ENCODE measurements around the gene CHGA. TPM values are rescaled to one million over a fixed set of nuclear protein-coding genes. Genes with fewer than 3 reads are reported as not detected.

CHGA gene, protein sequence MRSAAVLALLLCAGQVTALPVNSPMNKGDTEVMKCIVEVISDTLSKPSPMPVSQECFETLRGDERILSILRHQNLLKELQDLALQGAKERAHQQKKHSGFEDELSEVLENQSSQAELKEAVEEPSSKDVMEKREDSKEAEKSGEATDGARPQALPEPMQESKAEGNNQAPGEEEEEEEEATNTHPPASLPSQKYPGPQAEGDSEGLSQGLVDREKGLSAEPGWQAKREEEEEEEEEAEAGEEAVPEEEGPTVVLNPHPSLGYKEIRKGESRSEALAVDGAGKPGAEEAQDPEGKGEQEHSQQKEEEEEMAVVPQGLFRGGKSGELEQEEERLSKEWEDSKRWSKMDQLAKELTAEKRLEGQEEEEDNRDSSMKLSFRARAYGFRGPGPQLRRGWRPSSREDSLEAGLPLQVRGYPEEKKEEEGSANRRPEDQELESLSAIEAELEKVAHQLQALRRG
- 0.23 TPM for polyA plus RNA-seq (ENCODE audit: insufficient read length)

DNA sequence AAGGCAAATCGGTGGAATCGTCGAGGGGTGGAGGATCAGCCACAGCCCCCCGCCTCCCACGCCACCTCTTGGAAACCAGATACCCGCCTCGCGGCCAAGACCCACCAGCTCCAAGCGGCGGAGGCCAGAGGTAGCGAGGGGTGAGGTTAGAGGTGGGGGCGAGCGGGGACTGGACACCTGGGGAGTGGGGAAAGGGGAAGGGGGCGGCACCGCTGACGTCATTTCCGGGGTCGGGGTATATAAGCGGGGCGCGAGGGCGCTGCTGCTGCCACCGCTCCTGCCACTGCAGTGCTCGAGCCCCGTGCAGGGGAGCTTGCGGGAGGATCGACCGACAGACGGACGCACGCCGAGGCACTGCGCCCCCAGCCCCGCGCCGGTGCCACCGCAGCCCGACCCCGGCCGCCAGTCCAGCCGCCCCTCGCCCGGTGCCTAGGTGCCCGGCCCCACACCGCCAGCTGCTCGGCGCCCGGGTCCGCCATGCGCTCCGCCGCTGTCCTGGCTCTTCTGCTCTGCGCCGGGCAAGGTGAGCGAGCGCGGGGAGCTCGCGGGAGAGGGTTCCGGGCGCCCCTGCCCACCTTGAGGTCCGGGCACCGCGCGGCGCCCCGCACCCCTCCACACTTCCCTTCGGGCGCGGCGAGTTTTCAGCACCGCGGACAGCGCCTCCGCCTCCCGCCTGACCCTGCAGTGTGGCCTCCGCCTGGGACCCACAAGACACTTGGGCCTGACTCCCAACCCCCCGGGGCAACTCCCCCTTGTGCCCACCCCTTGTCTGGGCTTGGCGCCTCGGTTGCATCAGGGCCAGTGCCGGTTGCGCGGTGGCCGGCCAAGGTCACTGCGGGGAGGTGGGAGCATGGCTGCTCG, at the start of gene CHGA:
Gene CHGA (plus strand): TSS at position 268 of the 861 bp plus-strand sequence. CDS start 210 bp downstream, at position 478.
- peak; percentile 57 for DNase-seq

DNA sequence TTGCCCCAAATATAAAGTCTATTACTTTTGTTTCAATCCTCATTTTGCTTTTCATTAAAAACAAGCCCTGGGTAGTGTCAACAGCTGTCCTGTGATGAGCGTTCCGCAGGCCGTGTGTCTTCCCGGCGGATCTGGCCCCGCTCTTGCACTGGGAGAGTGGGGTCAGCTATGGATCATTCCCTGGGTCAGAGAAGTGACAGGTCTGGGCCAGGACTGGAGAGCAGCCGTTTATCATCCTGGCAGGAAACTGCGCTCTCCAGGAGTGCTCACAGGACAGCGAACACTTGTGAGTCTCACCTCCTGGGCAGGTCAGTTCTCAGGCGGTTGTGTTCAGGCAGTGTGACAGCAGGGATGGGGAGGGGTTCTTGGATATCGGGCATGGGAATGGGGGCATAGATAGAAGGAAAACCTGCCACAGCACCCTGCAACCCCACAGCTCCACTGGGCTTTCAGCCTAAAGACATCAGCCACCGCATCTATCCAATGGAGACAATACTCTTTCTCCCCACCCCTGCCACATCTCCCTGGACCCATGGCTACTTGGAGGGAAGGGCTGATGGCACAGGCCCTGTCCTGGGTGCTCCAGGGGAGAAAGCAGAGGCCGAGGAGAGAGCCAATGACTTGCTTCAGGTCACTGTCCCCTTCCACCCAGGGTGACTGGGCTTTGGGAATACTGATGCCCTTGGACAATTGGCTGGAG, 47.8 kb upstream of the CHGA start:
- DNase-seq, result no peak

DNA sequence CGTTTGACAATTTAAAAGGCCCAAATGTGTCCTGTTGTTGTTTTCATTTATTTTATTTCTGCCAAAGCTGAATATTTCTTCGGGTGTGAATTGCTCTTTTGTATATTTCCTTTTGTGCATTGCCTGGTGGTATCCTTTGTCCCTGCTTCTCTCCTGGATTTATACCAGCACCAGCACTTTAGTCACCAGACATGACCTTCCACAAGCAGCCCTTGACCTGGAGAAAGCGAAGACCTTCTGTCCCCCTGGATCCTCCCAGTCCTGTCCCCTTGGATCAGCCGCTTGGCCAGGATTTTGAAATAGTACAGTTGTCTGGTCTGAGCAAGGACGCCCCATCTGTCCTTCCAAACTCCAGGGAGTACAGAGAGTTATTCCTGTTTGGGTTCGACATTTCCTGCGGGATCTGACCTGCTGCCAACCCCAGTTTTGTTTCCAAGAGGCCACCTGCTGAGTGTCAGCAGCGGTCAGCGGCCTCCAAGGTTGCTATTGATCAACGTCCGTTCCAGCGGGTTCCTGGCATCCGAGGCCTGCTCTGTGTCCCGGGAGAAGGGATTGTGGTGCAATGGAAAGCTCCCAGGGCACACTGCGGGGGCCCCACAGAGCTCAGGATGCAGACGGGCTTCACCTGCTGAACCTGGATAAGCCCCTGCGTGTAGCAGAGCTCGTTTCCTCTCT, 45.1 kb upstream of the CHGA start:
- DNase-seq, result no peak

DNA sequence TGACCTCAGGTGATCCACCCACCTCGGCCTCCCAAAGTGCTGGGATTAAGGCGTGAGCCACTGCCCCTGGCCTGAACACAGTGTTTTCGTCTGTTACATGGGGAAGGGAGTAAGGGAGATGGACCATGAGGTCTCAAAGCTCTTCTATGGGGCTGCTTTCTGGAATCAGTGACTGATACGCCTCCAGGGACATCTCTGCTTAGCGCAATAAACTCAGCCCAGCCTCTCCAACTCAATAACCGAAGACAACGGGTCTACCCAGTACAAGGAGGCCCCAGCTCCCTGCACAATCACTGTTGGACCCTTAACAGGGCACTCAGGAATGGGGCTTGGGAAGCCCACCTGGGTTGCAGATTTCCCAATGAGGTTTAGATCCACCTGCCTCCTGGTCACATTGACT, 42.6 kb upstream of the CHGA start:
- DNase-seq, result no peak

DNA sequence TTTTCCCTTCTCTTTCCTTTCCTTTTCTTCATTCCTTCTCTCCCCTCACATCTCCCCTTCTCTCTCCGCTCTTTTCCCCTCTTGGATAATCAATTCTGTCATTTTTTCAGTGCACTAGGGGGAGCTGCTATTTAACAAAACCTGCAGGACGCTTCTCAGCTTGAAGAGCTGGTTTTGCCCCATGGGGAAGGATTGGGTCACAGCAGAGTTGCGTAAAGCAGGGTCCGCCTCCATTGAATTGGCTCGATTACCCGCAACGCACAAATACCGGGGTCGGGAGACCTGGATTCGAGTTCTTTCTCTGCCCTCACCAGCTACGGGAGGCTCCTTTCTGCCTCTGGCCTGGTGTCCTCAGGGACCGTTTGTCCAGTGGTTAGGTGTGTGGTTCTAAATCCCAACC, 42.1 kb upstream of the CHGA start:
- no peak for DNase-seq

DNA sequence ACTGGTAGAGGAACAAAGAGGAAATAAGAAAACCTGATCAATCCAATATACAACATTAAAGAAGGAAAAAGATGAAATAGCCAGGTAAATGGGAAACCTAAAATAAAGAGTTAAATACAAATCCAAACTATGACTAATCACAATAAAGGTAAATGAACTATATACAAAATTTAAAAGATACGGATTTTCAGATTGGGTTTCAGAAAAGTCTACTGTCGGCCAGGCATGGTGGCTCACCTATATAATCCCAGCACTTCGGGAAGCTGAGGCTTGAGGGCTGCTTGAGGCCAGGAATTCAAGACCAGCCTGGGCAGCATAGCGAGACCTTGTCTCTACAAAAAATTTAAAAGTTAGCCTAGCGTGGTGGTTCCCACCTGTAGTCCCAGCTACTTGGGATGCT, 39.9 kb upstream of the CHGA start:
- no peak for DNase-seq

DNA sequence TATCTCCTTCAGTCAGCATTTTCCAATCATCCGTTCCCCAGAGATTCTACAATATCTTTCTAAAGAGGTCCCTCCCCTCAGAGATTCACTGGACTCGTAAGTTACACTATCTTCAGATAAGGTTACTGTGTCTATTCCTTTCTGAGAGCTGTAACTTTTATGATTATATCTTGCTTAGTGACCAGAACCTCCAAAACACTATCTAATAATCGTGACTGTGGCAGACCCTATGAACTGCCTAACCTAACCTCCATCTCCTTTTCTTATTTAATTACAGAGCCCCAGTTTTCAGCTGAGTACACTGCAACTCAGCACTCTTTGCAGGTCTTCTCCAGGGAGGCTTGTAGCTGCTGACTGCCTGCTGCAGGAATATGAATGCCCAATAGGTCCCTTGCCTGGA, 38.5 kb upstream of the CHGA start:
- no peak for DNase-seq

DNA sequence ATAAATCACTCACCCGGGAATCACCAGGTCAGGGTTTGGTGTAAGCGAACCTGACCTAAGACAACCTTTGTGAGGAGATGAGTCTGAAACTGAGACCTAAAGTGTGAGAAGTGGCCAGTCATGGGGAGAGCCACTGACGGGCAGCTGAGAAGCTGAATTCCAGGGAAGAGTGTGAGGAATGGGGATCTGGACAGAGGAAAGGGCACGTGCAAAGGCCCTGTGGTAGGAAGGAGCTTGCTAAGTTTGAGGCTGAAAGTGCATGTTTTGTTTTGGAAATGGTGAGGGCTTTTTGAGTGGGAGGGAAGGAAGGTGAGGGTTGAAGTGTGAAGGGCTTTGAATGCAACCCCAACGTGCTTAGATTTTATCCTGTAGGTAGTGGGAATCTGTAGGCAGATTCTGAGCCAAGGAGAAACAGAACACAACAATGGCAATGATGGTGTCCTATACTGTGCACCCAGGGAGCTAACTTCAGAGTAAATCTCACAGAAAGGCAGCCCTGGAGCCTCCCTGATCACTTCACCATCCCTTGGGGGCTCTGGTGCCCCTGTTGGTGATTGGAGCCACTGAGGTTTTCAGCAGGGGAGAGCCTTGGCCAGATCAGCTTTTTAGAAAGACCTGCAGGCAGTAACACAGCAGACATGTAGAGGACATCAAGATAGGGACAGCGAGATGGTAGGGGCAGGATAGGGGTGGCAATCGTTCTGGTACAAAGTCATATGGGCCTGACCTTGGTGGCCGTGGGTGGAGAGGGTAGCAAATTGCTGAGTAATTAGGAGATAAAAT, 37.5 kb upstream of the CHGA start:
- DNase-seq, result no peak

DNA sequence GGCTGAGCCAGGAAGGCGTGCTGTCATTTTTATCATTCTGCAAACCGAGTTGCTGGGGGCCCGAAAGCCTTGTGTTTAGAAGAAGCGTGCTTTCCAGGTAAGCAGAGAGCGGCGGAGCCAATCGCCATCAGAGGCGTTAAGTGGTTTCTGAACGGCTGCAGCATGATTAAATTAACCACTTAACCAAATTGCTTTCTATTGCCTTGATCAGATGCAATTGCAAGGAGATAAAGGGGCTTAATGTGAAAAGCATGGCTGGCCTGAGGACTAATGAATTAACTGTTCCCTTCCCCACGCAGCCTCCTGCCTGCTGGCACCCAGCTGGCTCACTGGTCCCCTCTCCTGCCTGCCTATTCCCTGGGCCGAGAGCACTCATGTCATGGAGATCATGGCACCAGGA, 36.6 kb upstream of the CHGA start:
- DNase-seq, result no peak

DNA sequence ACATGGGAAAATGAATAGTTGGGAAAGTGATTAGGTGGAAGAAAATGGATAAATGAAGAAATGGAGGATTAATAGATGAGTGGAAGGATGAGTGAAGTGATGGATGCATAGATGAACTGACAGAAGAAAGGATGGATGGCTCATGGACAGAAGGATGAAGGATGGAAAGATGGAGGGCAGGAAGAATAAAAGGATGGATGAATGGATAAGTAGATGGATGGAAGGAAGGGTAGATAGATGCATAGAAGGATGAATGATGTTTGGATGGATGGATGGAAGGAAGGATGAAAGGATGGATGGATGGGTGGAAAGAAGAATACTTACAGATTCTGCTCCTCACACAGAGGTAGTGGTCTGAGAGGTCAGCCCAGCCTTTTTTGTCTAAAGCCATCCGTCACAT, 35.8 kb upstream of the CHGA start:
- DNase-seq, result no peak

DNA sequence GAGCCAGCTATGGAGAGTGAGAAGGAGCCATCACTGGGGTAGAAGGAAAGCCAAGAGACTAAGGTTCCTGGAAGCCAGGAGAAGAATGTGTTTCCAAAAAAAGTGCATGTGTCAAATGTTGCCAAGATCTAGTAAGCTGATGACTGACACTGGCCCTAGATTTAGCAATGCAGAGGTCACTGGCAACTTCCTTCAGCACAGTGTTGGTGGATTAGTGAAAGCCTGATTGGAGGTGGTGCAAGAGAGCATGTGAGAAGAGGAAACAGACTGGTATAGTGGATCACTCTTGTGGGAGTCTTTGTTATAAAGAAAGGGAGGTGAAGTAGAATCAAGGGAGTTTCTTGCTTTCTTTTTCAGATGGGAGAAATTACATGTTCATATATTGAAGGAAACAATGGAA, 34.1 kb upstream of the CHGA start:
- no peak for DNase-seq

DNA sequence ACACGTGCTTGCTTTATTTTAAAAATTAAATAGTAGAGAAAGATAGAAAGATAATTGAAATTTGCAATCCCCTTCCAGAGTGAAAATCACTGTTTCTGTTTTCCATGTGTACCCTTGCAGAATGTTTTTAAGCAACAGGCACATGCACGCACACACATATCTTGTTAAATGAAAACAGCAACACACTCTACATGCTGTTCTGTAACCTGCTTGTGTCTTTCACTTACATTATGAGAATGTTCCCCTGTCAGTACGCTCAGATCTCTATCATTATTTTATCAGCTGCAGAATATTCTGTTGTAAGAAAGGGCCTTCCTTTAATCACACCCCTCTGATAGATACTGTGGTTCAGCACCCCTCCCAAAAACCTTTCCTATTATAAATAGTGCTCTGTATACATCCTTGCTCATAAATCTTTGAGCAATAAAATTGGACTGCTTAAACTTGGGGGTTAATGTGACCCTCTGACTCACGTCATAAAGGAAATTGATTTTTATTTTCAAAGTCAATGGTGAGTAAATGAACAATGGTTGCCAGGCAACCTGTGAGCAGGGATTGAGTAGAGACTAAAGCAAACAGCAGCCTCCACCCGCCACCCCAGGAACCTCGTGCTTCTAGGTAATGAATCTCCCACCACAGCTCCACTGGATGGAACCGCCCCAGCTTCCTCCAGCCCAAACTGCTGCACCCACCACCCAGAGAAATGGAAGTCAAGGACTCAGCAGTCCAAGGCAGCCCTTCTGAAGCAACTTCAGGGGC, 31.9 kb upstream of the CHGA start:
- DNase-seq, result no peak

DNA sequence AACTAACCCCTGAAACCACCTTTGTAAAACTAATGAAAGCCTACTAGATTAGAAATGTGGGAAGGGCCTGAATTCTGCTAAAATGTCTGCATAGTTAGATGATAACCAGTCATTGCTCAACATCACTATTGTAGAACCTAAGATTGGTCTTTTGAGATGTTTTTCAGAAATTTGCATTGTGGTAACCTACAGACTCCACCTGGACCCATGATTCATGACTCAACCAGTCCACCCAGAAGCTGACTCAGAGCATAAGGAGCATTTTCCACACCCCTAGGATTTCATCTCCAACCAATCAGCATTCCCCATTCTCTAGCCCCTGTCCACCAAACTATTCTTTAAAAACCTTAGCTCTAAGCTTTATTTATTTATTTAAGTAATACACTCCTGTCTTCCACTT, 30.4 kb upstream of the CHGA start:
- no peak for DNase-seq

DNA sequence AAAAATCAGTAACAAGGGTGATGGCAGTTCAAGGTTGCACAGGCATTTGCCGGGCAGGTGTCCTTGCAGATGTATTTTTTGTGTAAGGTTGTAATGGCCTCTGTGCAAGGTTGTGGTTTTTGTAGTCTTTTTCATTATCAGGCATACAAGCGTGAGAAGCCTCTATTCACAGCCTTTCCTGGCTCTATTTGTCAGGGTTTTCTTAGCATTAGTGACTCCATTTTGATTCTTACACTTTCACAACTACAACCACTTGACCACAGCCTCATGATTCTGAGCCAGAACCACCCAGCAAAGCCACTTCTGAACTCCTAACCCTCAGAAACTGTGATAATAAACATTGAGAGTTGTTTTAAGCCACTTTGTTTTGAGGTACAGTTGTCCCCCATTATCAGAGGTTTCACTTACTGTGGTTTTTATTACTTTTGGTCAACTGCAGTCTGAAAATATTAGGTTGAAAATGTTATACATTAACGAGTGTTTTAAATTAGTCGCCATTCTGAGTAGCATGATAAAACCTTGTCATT, 27.5 kb upstream of the CHGA start:
- DNase-seq, result no peak

DNA sequence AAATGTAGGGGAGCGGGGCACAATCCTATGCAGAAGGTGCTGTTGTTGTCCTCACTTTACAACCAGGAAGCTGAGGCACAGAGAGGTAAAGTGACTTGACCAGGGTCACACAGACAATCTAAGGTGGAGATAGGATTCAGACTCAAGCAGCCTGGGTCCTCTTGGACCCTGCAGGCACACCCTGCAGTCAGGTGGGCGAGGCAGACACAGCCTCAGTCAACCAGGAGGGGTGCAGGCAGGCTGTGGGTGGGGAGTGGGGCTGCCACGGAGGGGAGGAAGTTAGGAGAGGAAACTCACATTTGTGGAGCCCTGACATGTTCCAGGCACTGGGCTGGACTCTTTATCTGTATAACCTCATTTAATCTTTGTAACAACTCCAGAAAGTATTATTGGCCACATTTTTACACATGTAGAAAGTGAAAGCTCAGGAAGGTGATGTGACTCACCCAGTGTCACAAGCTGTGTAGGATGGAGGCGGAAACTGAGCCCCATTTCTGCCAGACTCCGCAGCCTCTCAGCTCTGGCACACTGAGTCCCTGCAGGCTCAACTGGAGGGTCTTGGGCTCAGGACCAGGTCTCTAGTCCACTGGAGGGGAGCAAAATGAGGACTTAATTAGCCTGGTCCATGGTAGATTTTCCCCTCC, 24.9 kb upstream of the CHGA start:
- DNase-seq, result no peak

DNA sequence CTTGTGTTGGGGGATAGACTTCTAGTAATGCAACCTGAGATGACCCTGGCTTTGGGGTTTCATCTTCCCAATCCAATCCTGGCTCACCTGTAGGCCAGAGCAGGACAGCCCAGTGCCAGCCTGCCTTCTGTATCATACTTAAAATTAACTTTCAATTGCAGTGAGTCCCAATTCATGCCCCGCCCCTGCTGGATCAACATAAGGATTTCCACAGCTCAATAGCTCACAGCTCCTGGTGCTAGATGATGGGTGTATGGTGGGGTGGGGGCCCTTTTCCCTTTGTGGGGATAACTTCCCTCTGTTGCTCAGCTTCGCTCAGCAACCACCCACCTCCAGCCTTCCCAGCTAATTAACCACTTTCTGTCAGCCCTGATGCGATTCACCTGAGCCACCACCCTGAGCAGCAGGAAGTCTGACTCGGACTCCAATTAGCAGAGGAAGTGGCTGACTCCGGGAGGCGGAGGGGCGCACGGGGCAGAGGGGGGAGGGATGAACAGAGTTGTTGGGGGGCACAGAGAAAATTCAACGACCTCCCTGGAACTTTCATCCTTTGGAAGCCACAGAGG, 24.3 kb upstream of the CHGA start:
- DNase-seq, result no peak

DNA sequence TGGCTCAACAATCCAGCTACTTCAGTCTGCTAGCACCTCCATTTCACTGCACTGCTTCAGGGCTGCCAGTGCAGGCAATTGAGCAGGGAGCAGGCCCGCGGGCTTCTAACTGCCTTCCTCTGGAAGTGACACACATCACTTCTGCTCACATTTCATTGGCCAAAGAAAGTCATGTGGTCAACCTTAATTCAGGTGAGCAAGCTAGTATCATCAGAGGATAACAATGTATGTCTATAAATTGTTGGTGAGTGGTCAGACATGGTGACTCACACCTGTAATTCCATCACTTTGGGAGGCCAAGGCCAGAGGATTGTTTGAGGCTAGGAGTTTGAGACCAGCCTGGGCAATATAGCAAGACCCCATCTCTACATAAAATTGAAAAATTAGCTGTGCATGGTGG, 22.3 kb upstream of the CHGA start:
- DNase-seq, result no peak

DNA sequence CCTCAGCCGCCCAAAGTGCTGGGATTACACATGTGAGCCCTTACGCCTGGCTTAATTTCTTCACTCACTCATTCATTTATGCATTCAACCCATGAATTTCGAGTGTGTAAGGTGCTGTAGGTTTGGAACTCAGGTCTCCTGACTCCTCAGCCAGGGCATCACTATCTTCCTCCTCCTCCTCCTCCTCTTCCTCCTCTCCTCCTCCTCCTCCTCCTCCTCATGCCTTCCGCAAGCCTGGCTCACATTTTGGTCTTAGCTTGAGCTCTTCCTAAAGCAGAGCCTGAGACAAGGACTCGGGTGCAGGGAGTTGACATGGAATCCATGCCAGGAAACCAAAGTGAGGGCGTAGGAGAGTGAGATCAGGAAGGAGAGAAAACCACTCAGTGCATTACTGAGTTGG, 20.8 kb upstream of the CHGA start:
- no peak for DNase-seq

DNA sequence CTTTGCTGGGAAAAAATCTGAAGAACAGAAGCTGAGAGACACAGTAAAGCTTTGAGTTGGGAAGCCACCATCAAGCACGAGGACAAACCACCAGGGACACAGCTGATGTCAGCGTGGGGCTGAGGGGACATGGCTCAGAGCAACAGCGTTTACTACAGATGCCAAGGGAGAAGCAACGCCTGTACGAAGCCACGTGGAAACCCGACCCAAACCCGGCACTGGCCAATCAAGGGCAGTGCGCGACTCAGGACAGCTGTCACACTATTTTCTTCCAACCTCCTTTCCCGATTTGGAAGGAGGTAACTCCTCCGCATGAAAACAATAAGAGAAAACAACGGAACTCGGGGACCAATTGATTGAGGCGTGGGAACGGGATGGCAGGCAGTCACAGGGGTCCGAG, 20.2 kb upstream of the CHGA start:
- no peak for DNase-seq

DNA sequence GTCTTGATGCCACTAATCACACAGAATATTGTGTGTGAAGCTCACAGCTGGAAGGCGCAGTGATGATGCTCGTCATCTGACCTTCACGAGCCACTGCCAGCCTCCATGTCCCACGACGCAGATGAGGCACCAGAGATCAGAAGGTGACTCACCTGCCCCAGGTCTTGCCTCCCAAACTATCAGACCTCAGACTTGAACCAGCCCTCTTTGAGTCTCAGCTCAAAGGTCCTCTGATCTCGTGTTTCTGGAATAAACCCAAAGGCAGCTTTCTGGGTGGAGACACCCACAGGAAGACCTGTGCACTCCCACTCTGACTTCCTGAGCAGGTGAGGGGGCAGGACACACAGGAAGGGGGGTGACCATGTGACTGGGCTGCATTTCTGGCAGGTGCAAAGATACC, 19.6 kb upstream of the CHGA start:
- DNase-seq, result no peak

All from hindlimb muscle (tissue), 1 donor.